ENCODE data around the gene CMTM6.

GRCh38 chr3:32448686-32449474 is 53.8 kb downstream of the CMTM6 start:
- TF ChIP-seq TAF1 (IDR thresholded peaks at IDR 0.05; ENCODE audit: low read depth) = no peak
- TF ChIP-seq EP300 (IDR thresholded peaks at IDR 0.05; ENCODE audit: borderline replicate concordance) = no peak
- TF ChIP-seq MAX (IDR thresholded peaks at IDR 0.05) = no peak
- TF ChIP-seq REST (IDR thresholded peaks at IDR 0.05; ENCODE audit: low read depth) = no peak
- TF ChIP-seq TEAD4 (IDR thresholded peaks at IDR 0.05) = no peak
- TF ChIP-seq YY1 (IDR thresholded peaks at IDR 0.05; ENCODE audit: low read depth) = no peak
- no peak for TF ChIP-seq FOXM1 (IDR thresholded peaks at IDR 0.05; ENCODE audit: borderline replicate concordance, low read depth)
- no peak for TF ChIP-seq CEBPB (IDR thresholded peaks at IDR 0.05)
- no peak for TF ChIP-seq RAD21 (IDR thresholded peaks at IDR 0.05; ENCODE audit: low read depth)
- TF ChIP-seq EGR1 (IDR thresholded peaks at IDR 0.05) = no peak
- no peak for TF ChIP-seq USF1 (IDR thresholded peaks at IDR 0.05)
- TF ChIP-seq CREB1 (IDR thresholded peaks at IDR 0.05; ENCODE audit: low read depth) = no peak
- no peak for TF ChIP-seq TCF12 (IDR thresholded peaks at IDR 0.05; ENCODE audit: low read depth)
